ENCODE results near the gene UPP2. TPM values are rescaled to one million over a fixed set of nuclear protein-coding genes. Genes with fewer than 3 reads are reported as not detected.

The UPP2 gene
- total RNA-seq, 1 donor = not detected

- H3K27me3 ChIP-seq (ENCODE audit: insufficient read depth, low read length) = no peaks in the 10 kb centered on the region
- no peak overlapping the region for H3K4me3 ChIP-seq (ENCODE audit: low read length)
- no peaks in the 10 kb centered on the region for H3K9me3 ChIP-seq (ENCODE audit: low read depth, low read length)
- H3K4me1 ChIP-seq (ENCODE audit: insufficient read depth, low read length) = no peaks in the 10 kb centered on the region
Measured at GRCh38 chr2:158095912-158096311, 5.8 kb upstream of the UPP2 start.

- no peaks in the 10 kb centered on the region for H3K9me3 ChIP-seq (ENCODE audit: low read depth, low read length)
- H3K27me3 ChIP-seq (ENCODE audit: insufficient read depth, low read length) = no peaks in the 10 kb centered on the region
- H3K4me3 ChIP-seq (ENCODE audit: low read length) = no peak overlapping the region
- H3K4me1 ChIP-seq (ENCODE audit: insufficient read depth, low read length) = no peaks in the 10 kb centered on the region
Measured at GRCh38 chr2:158097481-158097880, 4.2 kb upstream of the UPP2 start.

- no peak overlapping the region for H3K4me3 ChIP-seq (ENCODE audit: low read length)
- H3K9me3 ChIP-seq (ENCODE audit: low read depth, low read length) = no peaks in the 10 kb centered on the region
- H3K4me1 ChIP-seq (ENCODE audit: insufficient read depth, low read length) = no peaks in the 10 kb centered on the region
- no peaks in the 10 kb centered on the region for H3K27me3 ChIP-seq (ENCODE audit: insufficient read depth, low read length)
Measured at GRCh38 chr2:158098178-158098577, 3.5 kb upstream of the UPP2 start.

GRCh38 chr2:158099716-158100115 lies 2.0 kb upstream of the UPP2 start:
- H3K27me3 ChIP-seq (ENCODE audit: insufficient read depth, low read length) = no peaks in the 10 kb centered on the region
- no peaks in the 10 kb centered on the region for H3K4me1 ChIP-seq (ENCODE audit: insufficient read depth, low read length)
- H3K9me3 ChIP-seq (ENCODE audit: low read depth, low read length) = no peaks in the 10 kb centered on the region
- no peak overlapping the region for H3K4me3 ChIP-seq (ENCODE audit: low read length)

- H3K9me3 ChIP-seq (ENCODE audit: low read depth, low read length) = no peaks in the 10 kb centered on the region
- H3K4me3 ChIP-seq (ENCODE audit: low read length) = no peak overlapping the region
- no peaks in the 10 kb centered on the region for H3K27me3 ChIP-seq (ENCODE audit: insufficient read depth, low read length)
- no peaks in the 10 kb centered on the region for H3K4me1 ChIP-seq (ENCODE audit: insufficient read depth, low read length)
Measured at GRCh38 chr2:158100411-158100810, 1.3 kb upstream of the UPP2 start.

GRCh38 chr2:158102446-158102845 lies 770 bp downstream of the UPP2 start:
- Histone ChIP-seq H3K4me3 (ENCODE audit: low read length) (no peak overlapping the region), H3K27me3 (ENCODE audit: insufficient read depth, low read length) (no peaks in the 10 kb centered on the region), H3K4me1 (ENCODE audit: insufficient read depth, low read length) (no peaks in the 10 kb centered on the region), H3K9me3 (ENCODE audit: low read depth, low read length) (no peaks in the 10 kb centered on the region)

GRCh38 chr2:158103411-158104012 lies 1.8 kb downstream of the UPP2 start:
- Histone ChIP-seq H3K4me1 (ENCODE audit: insufficient read depth, low read length) (no peaks in the 10 kb centered on the region), H3K27me3 (ENCODE audit: insufficient read depth, low read length) (no peaks in the 10 kb centered on the region), H3K4me3 (ENCODE audit: low read length) (no peak overlapping the region), H3K9me3 (ENCODE audit: low read depth, low read length) (no peaks in the 10 kb centered on the region)

GRCh38 chr2:158104903-158105302 lies 3.2 kb downstream of the UPP2 start:
- no peaks in the 10 kb centered on the region for H3K27me3 ChIP-seq (ENCODE audit: insufficient read depth, low read length)
- H3K4me3 ChIP-seq (ENCODE audit: low read length) = no peak overlapping the region
- no peaks in the 10 kb centered on the region for H3K4me1 ChIP-seq (ENCODE audit: insufficient read depth, low read length)
- no peaks in the 10 kb centered on the region for H3K9me3 ChIP-seq (ENCODE audit: low read depth, low read length)

- Histone ChIP-seq H3K9me3 (ENCODE audit: low read depth, low read length) (no peaks in the 10 kb centered on the region), H3K4me1 (ENCODE audit: insufficient read depth, low read length) (peaks cover 29% of the 10 kb centered on the region), H3K27me3 (ENCODE audit: insufficient read depth, low read length) (no peaks in the 10 kb centered on the region), H3K4me3 (ENCODE audit: low read length) (no peak overlapping the region)
Measured at GRCh38 chr2:158112992-158113391, 11.3 kb downstream of the UPP2 start.

GRCh38 chr2:158113741-158114295 lies 12.1 kb downstream of the UPP2 start:
- no peaks in the 10 kb centered on the region for H3K27me3 ChIP-seq (ENCODE audit: insufficient read depth, low read length)
- H3K9me3 ChIP-seq (ENCODE audit: low read depth, low read length) = no peaks in the 10 kb centered on the region
- H3K4me3 ChIP-seq (ENCODE audit: low read length) = no peak overlapping the region
- peaks cover 29% of the 10 kb centered on the region for H3K4me1 ChIP-seq (ENCODE audit: insufficient read depth, low read length)

GRCh38 chr2:158114516-158114915 lies 12.8 kb downstream of the UPP2 start:
- no peak overlapping the region for H3K4me3 ChIP-seq (ENCODE audit: low read length)
- H3K27me3 ChIP-seq (ENCODE audit: insufficient read depth, low read length) = no peaks in the 10 kb centered on the region

GRCh38 chr2:158115202-158115767 lies 13.6 kb downstream of the UPP2 start:
- Histone ChIP-seq H3K27me3 (ENCODE audit: insufficient read depth, low read length) (no peaks in the 10 kb centered on the region), H3K9me3 (ENCODE audit: low read depth, low read length) (no peaks in the 10 kb centered on the region), H3K4me1 (ENCODE audit: insufficient read depth, low read length) (peaks cover 29% of the 10 kb centered on the region), H3K4me3 (ENCODE audit: low read length) (no peak overlapping the region)

More at GRCh38 chr2:158114516-158114915, 12.8 kb downstream of the UPP2 start:
- Histone ChIP-seq H3K4me1 (ENCODE audit: insufficient read depth, low read length) (peaks cover 29% of the 10 kb centered on the region), H3K9me3 (ENCODE audit: low read depth, low read length) (no peaks in the 10 kb centered on the region)

GRCh38 chr2:158116936-158117335 lies 15.3 kb downstream of the UPP2 start:
- no peaks in the 10 kb centered on the region for H3K9me3 ChIP-seq (ENCODE audit: low read depth, low read length)
- no peaks in the 10 kb centered on the region for H3K27me3 ChIP-seq (ENCODE audit: insufficient read depth, low read length)
- H3K4me3 ChIP-seq (ENCODE audit: low read length) = no peak overlapping the region
- H3K4me1 ChIP-seq (ENCODE audit: insufficient read depth, low read length) = peaks cover 29% of the 10 kb centered on the region

GRCh38 chr2:158120102-158120501 lies 18.4 kb downstream of the UPP2 start:
- Histone ChIP-seq H3K4me3 (ENCODE audit: low read length) (no peak overlapping the region), H3K9me3 (ENCODE audit: low read depth, low read length) (no peaks in the 10 kb centered on the region), H3K4me1 (ENCODE audit: insufficient read depth, low read length) (peaks cover 13% of the 10 kb centered on the region), H3K27me3 (ENCODE audit: insufficient read depth, low read length) (no peaks in the 10 kb centered on the region)

GRCh38 chr2:158120664-158121641 lies 19.3 kb downstream of the UPP2 start:
- Histone ChIP-seq H3K27me3 (ENCODE audit: insufficient read depth, low read length) (no peaks in the 10 kb centered on the region), H3K4me3 (ENCODE audit: low read length) (no peak overlapping the region), H3K9me3 (ENCODE audit: low read depth, low read length) (no peaks in the 10 kb centered on the region), H3K4me1 (ENCODE audit: insufficient read depth, low read length) (peaks cover 5% of the 10 kb centered on the region)
